SK-N-SH (cell line): ENCODE data around the gene FAM163A.

Experiments used
- CHD2 ChIP-seq: fragments of 150-350 bp; IDR thresholded peaks from 2 replicates; pipeline ENCODE4 v1.6.1; 2018; ENCODE audit warnings: low read length; ENCODE audit not compliant: partially characterized antibody
- ELF1 ChIP-seq: IDR thresholded peaks from 2 replicates; pipeline ENCODE4 v1.4.0; 2012
- EP300 ChIP-seq, 2 experiments: IDR thresholded peaks; 2 replicates each; pipeline versions ENCODE4 v1.4.0 to v1.6.1; 2012; ENCODE audit warnings: borderline replicate concordance in 1 of 2, low read depth in 1 of 2, low read length in 1 of 2
- TF ChIP-seq, protein P1 (sequence below): fragments of 200-600 bp; sonication (generic); IDR thresholded peaks from 2 replicates; pipeline ENCODE4 v1.6.1; 2017; ENCODE audit warnings: antibody characterized with exemption, mild to moderate bottlenecking, moderate library complexity
- TF ChIP-seq, protein P2 (sequence below): IDR thresholded peaks from 2 replicates; pipeline ENCODE4; 2012
- TF ChIP-seq, protein P3 (sequence below): IDR thresholded peaks from 2 replicates; pipeline ENCODE4 v1.4.0; 2012; ENCODE audit warnings: low read depth

DNA sequence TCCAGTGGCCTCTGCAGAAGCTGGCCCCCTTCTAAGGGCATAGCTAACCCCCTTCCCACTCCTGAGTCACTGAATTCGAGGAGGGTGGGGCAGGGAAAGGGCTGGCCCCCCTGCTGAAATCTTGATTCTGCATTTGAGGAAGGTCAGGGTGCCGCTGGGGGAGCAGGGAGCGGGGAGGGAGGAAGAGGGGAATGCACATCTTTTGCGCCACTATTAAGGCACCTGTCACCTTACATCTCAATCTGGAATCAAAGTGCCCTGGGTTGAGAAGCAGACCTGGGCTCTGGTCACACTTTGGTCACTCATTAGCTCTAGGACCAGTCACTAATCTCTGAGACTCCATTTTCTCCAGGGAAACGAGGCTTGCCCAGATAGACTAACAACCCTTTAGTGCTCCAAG, 72.5 kb downstream of the FAM163A start:
- no peak for TF ChIP-seq EP300 (IDR thresholded peaks at IDR 0.05; ENCODE audit: borderline replicate concordance in 1 of 2, low read depth in 1 of 2, low read length in 1 of 2)
- TF ChIP-seq, protein P1, sequence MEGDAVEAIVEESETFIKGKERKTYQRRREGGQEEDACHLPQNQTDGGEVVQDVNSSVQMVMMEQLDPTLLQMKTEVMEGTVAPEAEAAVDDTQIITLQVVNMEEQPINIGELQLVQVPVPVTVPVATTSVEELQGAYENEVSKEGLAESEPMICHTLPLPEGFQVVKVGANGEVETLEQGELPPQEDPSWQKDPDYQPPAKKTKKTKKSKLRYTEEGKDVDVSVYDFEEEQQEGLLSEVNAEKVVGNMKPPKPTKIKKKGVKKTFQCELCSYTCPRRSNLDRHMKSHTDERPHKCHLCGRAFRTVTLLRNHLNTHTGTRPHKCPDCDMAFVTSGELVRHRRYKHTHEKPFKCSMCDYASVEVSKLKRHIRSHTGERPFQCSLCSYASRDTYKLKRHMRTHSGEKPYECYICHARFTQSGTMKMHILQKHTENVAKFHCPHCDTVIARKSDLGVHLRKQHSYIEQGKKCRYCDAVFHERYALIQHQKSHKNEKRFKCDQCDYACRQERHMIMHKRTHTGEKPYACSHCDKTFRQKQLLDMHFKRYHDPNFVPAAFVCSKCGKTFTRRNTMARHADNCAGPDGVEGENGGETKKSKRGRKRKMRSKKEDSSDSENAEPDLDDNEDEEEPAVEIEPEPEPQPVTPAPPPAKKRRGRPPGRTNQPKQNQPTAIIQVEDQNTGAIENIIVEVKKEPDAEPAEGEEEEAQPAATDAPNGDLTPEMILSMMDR, result no peak
- TF ChIP-seq, protein P2, sequence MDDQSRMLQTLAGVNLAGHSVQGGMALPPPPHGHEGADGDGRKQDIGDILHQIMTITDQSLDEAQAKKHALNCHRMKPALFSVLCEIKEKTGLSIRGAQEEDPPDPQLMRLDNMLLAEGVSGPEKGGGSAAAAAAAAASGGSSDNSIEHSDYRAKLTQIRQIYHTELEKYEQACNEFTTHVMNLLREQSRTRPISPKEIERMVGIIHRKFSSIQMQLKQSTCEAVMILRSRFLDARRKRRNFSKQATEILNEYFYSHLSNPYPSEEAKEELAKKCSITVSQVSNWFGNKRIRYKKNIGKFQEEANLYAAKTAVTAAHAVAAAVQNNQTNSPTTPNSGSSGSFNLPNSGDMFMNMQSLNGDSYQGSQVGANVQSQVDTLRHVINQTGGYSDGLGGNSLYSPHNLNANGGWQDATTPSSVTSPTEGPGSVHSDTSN, result no peak
- TF ChIP-seq ELF1, result no peak
- TF ChIP-seq, protein P3, sequence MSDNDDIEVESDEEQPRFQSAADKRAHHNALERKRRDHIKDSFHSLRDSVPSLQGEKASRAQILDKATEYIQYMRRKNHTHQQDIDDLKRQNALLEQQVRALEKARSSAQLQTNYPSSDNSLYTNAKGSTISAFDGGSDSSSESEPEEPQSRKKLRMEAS, result no peak
- TF ChIP-seq CHD2, result no peak
